GM21381 (cell line): ENCODE results near the gene DNHD1.
"Not testable (repeated sequence)": the region's sequence is repeated elsewhere in the genome, so short reads cannot be mapped to it uniquely, and the experiment has no call there.

ENCODE experiments used
- ATAC-seq: cut with Tn5 transposase; IDR thresholded peaks from one replicate; pipeline ENCODE4 v1.9.1; 2021; ENCODE audit warnings: mild to moderate bottlenecking, moderate library complexity; ENCODE audit not compliant: unreplicated experiment

DNHD1 gene

DNA sequence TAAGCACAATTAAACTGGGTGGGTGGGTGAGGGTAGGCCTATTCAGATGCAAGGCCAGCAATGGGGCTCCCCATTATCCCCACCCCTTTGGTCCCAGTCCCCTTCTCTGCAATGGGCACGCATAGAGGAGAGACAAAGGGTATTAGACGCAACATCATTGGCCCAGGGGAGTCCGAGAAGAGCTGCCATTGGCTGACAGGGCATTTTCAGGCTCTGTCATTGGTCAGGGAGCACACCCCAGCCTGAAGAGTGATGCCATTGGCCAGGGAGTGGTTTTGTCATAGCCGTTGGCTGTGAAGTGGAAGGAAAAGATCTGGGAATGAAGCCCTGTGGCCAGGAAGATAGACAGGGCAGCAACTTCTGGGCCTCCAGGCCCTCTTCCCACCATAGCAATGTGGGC is 20.5 kb upstream of the DNHD1 start:
- no peak for ATAC-seq

DNA sequence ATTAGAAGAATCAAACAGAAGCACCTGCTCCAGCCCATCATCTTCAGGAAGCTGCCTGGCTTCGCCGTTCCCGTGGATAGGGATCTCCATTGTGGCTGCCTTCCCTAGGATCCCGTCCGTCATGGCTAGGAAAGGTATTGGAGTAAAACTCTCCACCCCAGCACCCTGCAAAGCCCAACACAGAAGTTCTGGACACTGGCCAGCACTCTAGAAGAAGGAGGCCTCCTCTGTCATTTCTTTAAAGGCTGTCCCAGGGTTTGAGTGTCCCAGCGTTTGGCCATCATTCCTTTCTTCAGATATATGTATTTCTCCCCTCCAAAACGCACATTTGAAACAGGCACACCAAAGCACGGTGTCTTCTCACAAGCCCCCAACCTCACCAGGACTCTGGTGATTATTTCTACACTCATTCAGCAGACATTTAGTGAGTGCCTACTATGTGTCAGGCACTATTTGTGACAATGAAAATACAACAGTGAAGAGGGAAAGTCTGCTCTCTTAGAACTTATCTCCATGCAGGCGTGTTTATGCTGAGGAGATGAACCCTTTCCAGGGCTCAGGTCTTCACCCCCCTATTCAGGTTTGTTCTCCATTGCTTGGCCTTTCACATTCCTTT is 16.7 kb upstream of the DNHD1 start:
- no peak for ATAC-seq

DNA sequence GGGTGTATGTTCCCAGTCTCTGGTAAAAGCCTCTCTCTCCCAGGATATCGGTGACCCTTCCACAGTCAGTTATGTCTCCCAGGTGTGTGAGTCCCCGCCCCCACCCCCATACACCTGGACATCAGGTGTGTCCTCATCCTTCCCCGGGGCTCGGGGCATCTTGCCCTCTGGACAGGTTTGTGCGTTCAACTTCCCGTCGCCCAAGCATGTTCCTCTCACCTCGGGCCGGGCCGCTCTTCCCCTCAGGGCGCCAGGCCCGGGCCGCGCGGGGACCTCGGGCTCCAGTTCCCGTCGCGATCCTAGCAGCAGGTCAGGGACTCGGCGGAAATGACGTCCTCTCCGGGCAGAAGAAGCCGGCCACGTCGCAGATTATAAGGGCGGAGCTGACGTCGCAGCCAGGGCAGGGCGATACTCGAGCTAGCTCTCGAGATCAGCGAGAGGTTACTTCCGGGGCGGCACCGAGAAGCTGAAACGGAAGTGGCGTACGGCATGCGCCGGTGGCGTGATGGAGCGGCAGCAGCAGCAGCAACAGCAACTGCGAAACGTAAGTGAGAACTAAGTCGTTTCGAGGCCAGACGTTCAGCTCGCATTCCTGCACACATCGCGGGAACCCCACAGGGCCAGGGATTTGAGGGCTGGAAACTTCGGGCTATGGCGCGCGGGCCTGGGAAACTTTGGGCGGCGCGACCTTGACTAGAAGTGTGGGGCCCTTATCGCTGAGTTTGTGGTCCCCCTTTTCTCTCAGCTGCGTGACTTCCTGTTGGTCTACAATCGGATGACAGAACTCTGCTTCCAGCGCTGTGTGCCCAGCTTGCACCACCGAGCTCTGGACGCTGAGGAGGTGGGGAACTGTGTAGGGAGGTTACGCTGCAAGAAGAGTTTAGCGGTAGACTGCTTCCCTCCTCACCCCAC is 15.8 kb upstream of the DNHD1 start, which contains the start of the genes ARFIP2 and TIMM10B:
Gene ARFIP2 (minus strand): TSS at position 320 of the 912 bp plus-strand sequence. CDS start 910 bp downstream, outside the sequence.
Gene TIMM10B (plus strand): TSS at position 490 of the 912 bp plus-strand sequence. CDS start 16 bp downstream, at position 506.
- ATAC-seq: peak; percentile 99

DNA sequence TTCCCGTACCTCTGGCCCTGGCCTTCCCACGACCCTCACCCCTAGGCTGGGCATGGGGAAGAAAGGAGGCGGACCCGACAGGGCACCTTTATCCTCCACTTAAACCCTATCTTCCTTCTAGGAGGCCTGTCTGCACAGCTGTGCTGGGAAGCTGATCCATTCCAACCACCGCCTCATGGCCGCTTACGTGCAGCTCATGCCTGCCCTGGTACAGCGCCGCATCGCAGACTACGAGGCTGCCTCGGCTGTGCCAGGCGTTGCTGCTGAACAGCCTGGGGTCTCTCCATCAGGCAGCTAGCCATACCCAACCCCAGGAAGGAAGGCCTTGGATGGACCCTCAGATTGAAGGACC is 15.2 kb upstream of the DNHD1 start:
- peak; percentile 1 for ATAC-seq

DNA sequence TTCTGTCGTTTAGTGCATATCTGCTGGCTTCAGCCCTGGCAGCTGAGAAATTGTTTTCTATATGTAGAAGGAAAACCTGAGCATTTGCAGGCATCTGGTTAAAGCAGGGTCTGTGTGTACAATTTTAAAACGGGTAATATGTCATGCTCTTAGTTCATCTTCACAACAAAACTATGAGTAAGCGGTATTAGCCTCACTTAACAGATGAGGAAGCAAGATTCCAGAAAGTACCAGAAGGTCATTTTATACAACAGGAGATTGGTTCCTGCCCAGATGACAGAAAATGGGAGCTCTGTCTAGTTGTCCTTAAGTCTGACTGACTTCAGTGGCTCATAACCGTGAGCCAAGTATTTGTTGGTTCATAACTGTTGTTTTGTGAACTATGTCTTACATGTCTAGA is 14.6 kb upstream of the DNHD1 start:
- no peak for ATAC-seq

DNA sequence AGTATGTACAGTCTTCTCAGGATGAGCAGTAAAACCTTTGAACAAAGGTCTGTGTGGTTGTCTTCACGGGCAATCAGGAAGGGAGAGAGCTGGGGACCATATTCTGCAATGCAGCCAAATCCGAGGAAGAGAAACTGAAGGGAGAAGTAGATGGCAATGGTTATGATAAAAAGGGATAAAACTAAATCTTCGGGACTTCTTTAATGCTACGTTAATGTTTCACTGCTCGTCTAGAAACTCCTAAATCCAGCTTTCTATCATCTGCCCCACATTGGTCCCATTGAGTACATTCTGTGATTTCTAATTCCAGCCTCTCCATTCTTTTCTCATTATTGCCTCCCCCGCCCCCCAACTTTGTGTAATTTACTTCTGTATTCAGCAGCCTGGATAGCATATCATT is 14.1 kb upstream of the DNHD1 start:
- no peak for ATAC-seq

DNA sequence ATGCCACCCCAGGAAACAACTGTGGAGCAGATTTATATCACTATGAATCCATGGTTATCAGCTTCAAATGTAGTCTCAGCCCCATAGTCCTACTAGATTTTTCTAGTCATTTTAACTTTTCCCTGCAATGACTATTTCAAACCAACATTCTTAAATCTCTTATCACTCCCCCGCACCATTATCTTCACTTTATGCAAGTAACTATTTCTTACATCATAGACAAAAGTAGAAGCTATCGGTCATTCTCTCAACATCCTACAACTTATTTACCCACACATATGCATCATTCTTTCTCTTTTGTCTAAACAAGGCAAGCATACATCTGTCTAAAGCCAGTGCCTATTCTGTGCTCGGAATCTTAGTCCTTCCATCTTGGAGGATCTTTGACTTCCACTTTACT is 11.4 kb upstream of the DNHD1 start:
- no peak for ATAC-seq

DNA sequence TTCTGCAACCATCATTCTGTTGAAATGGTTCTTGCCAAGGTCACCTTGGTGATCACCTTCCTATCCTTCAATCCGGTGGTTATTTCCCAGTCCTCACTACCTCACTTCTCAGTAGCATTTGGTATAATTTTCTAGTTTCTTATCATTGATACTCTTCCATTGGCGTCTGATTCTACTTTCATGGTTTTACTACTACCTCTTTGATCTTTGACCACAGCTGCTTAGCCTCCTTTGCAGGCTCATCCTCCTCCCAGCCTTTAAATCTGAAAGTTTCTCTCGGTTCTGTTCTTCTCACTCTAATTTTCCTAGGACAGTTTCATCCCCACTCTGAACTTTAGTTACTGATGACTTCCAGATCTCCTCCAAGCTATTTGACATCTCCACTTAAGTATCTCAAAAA is 10.8 kb upstream of the DNHD1 start:
- ATAC-seq: no peak

DNA sequence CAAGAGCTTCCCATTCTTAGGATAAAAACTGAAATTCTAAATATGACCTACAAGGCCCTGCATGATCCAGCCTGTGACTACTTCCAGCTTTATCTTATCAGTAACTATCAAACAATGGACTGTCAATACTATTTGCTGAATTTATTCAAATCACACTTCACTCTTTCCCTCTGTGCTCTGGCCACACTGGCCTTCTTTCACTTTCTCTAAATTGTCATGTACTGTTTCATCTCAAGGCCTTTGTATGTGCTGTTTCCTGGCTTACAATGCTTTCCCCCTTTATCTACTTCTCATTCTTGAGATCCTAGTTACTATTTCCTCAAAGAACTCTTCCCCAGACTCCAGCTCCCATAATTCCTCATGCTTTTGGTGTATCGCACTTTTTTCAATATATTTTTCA is 10.1 kb upstream of the DNHD1 start:
- no peak for ATAC-seq

DNA sequence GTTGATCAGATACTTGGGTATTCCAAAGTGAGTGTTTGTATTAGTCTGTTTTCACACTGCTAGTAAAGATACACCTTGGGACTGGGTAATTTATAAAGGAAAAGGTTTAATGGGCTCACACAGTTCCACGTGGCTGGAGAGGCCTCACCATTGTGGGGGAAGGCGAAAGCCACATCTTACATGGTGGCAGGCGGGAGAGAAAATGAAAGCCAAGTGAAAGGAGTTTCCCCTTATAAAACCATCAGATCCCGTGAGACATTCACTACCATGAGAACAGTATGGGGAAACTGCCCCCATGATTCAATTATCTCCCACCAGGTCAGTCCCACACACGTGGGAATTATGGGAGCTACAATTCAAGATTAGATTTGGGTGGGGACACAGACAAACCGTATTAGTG is 8.7 kb upstream of the DNHD1 start:
- ATAC-seq: no peak

DNA sequence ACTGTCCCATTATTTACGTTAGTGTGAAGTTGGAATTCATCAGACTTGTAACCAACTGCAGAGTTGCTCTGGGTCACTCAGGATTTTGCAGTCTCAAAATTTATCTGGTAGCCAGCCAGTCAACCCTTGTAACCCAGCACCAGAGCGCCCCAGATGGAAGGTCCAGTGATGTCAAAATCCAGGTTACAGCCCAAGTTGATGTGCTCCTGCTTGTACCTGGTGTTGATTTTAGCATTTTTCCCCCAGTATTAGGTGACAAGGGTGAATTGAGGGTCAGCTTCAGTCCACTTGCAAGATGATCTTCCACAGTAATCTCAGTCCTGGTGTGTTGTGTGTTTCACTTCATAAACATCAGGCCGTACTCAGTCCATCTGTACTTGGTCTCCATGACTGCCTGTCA is 8.3 kb upstream of the DNHD1 start:
- ATAC-seq: no peak

DNA sequence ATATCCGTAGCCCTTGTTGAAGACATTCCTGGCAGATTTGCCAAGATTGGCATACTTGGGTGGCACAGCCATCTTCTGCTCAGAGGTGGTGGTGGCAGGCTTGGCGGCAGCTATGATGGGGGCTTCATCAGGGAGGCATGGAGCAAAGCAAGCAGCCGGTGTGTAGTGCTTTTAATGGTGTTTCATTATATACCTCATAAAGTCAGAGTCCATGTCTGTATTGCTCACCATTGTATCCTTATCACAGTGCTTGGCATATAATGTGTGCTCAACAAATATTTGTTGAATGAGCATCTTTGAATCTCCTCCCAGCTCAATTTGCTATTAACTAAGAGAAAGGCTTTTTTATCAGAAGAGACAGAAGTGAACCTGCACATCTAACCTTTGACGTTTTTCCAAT is 7.8 kb upstream of the DNHD1 start:
- ATAC-seq: no peak

DNA sequence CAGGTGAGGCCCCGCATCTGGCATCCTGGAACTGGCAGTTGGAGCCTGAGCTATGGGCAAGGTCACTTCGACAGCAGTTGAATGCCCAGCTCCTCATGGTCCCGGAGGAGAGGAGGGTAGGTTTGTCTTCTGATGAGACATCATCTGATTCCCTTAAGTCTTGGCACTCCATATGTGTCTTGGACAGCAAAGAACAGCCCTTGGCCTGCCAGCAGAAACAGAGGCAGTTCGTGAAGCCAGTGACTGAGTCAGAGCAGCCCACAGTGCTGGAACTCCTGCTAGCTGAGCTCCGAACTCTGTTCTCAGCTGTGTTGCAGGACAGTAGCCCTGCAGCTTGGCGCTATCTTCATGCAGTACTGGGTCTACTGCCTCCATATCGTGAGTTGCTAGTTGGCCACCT is 1.0 kb downstream of the DNHD1 start:
- ATAC-seq: no peak

DNA sequence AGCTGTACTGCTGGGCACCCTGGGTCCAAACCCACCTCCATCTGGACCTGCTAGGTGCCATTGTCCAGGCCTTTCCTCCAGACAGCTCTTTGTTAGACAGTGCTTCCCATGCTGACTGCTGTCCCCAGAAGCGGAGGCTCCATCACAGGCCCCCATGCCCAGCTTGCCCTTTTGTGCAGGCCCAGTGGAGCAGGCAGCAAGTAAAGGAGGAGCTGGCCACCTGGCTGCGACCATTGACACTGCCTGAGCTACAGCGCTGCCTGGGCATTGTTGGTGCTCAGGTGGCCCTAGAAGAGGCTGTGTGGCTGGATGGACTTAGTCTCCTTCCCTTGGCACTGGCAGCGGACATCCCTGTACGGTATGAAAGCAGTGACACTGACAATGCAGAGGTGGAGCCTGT is 1.5 kb downstream of the DNHD1 start:
- no peak for ATAC-seq

DNA sequence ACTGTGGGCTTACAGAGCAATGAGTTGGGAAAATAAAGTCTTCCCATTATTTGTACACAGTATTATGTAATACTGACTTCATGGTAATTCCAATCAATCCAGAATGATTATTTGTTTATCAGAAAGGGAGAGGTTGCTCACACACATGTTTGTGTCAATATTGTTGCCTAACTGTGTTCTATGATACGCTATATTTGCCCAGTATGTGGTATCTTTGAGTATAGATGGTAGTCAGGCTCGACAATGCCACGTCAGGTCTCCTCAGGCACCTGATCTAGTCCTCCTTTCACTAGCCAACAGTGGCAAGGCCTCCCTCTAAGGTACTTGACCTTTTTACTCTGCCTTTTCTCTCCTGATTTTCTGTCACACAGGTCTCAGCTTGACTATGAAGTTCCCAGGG is 5.3 kb downstream of the DNHD1 start:
- ATAC-seq: no peak

DNA sequence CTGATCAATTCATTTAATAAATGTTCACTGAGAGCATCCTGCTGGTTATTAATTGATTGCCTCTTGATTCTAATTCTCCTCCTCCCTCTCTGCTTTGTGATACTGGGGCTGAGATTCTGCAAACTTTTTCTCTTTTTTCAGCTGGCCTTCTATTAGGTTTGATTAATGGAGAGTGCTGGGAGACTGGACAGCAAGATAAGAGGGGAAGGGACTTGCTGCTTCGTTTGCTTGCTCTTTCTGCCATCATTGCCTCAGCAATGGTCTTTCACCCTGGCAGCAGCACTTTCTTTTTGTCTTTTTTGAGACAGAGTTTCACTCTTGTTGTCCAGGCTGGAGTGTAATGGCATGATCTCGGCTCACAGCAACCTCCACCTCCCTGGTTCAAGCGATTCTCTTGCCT is 7.1 kb downstream of the DNHD1 start:
- no peak for ATAC-seq

DNA sequence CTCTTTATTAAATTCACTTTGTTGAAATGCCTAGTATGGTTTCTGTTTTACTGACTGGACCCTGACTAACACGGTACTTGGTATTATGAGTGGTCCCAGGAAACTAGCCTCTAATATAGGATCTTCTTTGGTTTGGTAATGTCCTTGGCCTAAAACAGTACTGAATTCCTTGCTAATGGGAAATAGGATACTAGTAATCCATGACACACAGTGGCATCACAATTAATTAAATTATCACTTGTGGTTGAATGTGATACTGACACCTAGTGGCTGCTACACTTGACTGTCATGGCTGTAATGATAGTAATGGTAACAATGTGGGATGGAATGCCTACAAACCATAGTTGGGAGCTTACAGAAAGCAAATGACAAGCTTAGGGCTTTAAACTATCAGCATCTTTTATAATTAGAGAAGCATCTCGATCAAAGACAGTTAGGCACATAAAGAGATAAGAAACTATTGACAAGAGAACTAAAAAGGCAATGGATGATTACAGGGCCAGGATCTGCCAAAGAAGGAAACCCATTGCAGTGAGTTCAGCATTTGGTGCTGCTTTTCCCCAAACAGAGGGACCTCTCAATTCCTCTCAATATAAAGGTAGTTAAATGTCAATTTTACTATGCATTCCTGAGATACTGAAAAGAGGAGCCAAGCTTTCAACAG is 8.6 kb downstream of the DNHD1 start:
- ATAC-seq: no peak

DNA sequence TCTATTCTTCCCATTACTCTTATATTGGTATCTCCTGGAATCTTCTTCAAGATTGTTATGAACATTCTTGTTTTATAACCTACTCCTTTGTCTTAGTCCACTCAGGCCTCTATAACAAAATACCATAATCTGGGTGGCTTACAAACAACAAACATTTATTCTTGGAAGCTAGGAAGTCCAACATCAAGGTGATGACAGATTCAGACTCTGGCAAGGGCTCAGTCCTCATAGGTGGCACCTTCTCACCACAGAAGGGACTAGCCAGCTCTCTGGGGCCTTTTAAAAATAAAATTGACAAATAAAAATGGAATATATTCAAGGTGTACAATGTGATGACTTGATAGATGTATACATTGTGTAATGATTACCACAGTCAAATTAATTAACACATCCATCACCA is 19.8 kb downstream of the DNHD1 start:
- no peak for ATAC-seq

DNA sequence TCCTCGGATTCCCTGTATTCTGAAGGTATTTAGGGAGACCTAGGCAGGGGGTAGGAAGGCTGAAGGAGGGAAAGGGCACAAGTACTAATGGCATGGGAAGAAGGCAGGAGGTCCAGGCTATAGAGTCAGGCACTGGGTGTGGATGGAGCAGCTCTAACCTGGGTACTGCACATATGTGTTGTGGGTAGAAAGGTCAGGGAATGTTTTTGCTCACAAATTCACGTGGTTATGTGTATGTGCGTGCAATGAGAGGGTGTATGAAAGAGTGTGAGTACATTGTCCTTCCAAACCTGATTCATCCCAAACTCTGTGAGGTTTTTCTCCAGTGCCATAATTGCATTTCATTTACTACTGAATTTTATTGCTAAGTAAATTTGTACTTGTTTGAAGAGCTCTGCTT is 23.2 kb downstream of the DNHD1 start:
- ATAC-seq: no peak

DNA sequence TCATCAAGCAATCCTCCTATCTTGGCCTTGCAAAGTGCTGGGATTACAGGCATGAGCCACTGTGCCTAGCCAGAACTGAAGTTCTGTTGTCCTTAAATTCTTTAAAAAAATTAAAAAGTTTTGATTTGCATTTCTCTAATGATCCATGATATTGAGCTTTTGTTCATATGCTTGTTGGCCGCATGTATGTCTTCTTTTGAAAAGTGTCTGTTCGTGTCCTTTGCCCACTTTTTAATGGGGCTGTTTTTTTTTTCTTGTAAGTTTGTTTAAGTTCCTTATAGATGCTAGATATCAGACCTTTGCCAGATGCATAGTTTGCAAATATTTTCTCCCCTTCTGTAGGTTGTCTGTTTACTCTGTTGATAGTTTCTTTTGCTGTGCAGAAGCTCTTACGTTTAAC is 24.9 kb downstream of the DNHD1 start:
- ATAC-seq: not testable (repeated sequence)

DNA sequence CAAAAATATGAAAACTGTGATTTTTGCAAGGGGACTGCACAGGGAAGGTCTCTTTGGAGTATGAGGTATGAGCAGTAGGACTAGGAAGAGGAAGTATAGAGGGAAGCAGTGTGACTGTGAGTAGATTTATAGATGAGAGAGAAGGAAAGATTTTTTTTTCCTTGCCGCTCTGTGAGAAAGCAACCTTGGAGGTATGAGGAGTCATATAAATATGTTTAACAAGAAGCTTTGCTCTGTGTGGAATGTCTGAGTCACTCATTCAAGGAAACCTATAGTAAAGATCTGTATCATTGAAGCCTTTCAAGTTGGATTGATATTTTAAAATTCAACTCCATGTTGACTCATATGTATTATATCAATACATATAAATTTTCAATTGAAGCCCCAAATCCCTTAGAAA is 26.2 kb downstream of the DNHD1 start:
- no peak for ATAC-seq
